PC-9 (cell line): ENCODE data around the gene KMT2D.

Experiments used
- EZH2 ChIP-seq: fragments of 200-600 bp; sonication (generic); IDR thresholded peaks from 2 replicates; pipeline ENCODE4 v1.8.0; 2017; ENCODE audit warnings: antibody characterized with exemption, low read depth
- TF ChIP-seq, protein P1 (sequence below): fragments of 200-600 bp; sonication (generic); conservative IDR thresholded peaks from 2 replicates; pipeline ENCODE4 v1.6.1; 2017; ENCODE audit warnings: mixed run types, antibody characterized with exemption, mild to moderate bottlenecking, moderate library complexity

DNA sequence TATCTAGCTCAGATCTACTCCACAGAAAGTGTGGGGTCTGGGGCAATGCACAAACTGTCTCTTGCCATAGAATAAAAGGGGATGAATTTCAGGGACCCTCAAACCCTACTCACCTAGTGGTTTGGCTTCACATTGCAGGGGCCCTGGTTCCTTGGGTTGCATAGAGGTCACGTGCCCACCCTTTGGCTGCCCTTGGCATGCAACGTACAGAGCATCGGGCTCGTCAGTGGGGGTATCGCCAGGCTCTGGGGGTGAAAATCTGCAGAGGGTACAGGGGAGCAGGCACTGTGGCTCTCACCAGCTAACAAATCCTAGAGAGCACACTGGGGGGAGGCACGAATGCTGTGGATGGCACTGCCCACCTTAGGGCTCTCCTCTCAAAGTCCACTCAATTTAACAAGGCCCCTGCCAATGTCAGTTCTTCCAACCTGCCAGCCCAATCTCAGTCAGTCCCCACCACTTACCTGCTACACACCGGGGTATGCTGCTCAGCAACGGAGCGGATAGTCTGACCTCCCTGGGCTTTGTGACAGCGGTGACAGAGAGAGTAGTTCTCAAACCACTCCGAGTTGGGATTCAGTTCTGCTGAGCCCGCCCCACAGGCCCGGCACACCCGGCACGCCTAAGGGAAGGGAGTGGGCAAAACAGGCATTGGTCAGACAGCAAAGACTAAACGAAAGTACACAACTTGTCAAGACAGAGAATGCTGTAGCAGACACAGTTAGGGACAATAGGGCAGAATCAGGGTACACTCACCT, 8.0 kb downstream of the KMT2D start:
- TF ChIP-seq, protein P1, sequence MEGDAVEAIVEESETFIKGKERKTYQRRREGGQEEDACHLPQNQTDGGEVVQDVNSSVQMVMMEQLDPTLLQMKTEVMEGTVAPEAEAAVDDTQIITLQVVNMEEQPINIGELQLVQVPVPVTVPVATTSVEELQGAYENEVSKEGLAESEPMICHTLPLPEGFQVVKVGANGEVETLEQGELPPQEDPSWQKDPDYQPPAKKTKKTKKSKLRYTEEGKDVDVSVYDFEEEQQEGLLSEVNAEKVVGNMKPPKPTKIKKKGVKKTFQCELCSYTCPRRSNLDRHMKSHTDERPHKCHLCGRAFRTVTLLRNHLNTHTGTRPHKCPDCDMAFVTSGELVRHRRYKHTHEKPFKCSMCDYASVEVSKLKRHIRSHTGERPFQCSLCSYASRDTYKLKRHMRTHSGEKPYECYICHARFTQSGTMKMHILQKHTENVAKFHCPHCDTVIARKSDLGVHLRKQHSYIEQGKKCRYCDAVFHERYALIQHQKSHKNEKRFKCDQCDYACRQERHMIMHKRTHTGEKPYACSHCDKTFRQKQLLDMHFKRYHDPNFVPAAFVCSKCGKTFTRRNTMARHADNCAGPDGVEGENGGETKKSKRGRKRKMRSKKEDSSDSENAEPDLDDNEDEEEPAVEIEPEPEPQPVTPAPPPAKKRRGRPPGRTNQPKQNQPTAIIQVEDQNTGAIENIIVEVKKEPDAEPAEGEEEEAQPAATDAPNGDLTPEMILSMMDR, result no peak
- TF ChIP-seq EZH2, result no peak
